Activated naive CD8-positive, alpha-beta T cell treated with anti-CD3 and anti-CD28 coated beads, Interleukin-2, amount 50 U/mL, for 24 hours (primary cell): ENCODE data around the gene BCO1.

Source experiments
- ATAC-seq: fragments of 150-1000 bp; cut with Tn5 transposase; one replicate; pipeline ENCODE4 v1.10.0; 2021
- DNase-seq: peaks from one replicate; pipeline ENCODE4 v3.0.0; 2021
- H3K27ac Mint-ChIP-seq: one replicate; pipeline ENCODE4 v1.8.0; 2021; ENCODE audit warnings: mild to moderate bottlenecking, mixed read lengths
- H3K27me3 Mint-ChIP-seq: one replicate; pipeline ENCODE4 v1.8.0; 2021; ENCODE audit warnings: mixed read lengths
- H3K36me3 Mint-ChIP-seq: one replicate; pipeline ENCODE4 v1.8.0; 2021; ENCODE audit warnings: low read depth, mixed read lengths
- H3K4me1 Mint-ChIP-seq: one replicate; pipeline ENCODE4 v1.8.0; 2021; ENCODE audit warnings: mixed read lengths
- H3K4me3 Mint-ChIP-seq: one replicate; pipeline ENCODE4 v1.8.0; 2021; ENCODE audit warnings: mild to moderate bottlenecking, moderate library complexity, mixed read lengths
- H3K9me3 Mint-ChIP-seq: one replicate; pipeline ENCODE4 v1.8.0; 2021; ENCODE audit warnings: mixed read lengths

Gene BCO1

GRCh38 chr16:81253141-81253540 lies 14.7 kb downstream of the BCO1 start:
- Mint-ChIP-seq H3K4me1 (no peaks in the 10 kb centered on the region), H3K9me3 (no peaks in the 10 kb centered on the region), H3K4me3 (no peak overlapping the region), H3K36me3 (no peaks in the 10 kb centered on the region), H3K27ac (no peak overlapping the region), H3K27me3 (no peaks in the 10 kb centered on the region)
- no peak for ATAC-seq
- DNase-seq, result no peak

GRCh38 chr16:81254922-81255526 lies 16.5 kb downstream of the BCO1 start:
- no peaks in the 10 kb centered on the region for H3K4me1 Mint-ChIP-seq
- no peaks in the 10 kb centered on the region for H3K36me3 Mint-ChIP-seq
- no peaks in the 10 kb centered on the region for H3K27me3 Mint-ChIP-seq
- DNase-seq (no peak), ATAC-seq (no peak)
- H3K9me3 Mint-ChIP-seq, result no peaks in the 10 kb centered on the region
- H3K27ac Mint-ChIP-seq, result no peak overlapping the region
- H3K4me3 Mint-ChIP-seq, result no peak overlapping the region

- no peak overlapping the region for H3K27ac Mint-ChIP-seq
- no peaks in the 10 kb centered on the region for H3K4me1 Mint-ChIP-seq
- H3K4me3 Mint-ChIP-seq, result no peak overlapping the region
- no peaks in the 10 kb centered on the region for H3K36me3 Mint-ChIP-seq
- DNase-seq, result no peak
- H3K9me3 Mint-ChIP-seq, result no peaks in the 10 kb centered on the region
- no peak for ATAC-seq
- no peaks in the 10 kb centered on the region for H3K27me3 Mint-ChIP-seq
Observed at GRCh38 chr16:81259916-81260315, 21.4 kb downstream of the BCO1 start.

- H3K36me3 Mint-ChIP-seq, result no peaks in the 10 kb centered on the region
- no peaks in the 10 kb centered on the region for H3K9me3 Mint-ChIP-seq
- H3K27ac Mint-ChIP-seq, result no peak overlapping the region
- no peaks in the 10 kb centered on the region for H3K4me1 Mint-ChIP-seq
- ATAC-seq (no peak), DNase-seq (peak; percentile 32)
- H3K27me3 Mint-ChIP-seq, result no peaks in the 10 kb centered on the region
- H3K4me3 Mint-ChIP-seq, result no peak overlapping the region
Observed at GRCh38 chr16:81261049-81261648, 22.7 kb downstream of the BCO1 start.

- Mint-ChIP-seq H3K36me3 (no peaks in the 10 kb centered on the region), H3K4me3 (no peak overlapping the region), H3K27me3 (no peaks in the 10 kb centered on the region), H3K4me1 (no peaks in the 10 kb centered on the region), H3K9me3 (no peaks in the 10 kb centered on the region), H3K27ac (no peak overlapping the region)
- ATAC-seq (no peak), DNase-seq (no peak)
Observed at GRCh38 chr16:81263470-81264220, 25.2 kb downstream of the BCO1 start.

GRCh38 chr16:81264386-81264785 lies 25.9 kb downstream of the BCO1 start:
- no peaks in the 10 kb centered on the region for H3K36me3 Mint-ChIP-seq
- no peak overlapping the region for H3K4me3 Mint-ChIP-seq
- DNase-seq, result no peak
- no peak for ATAC-seq
- no peaks in the 10 kb centered on the region for H3K9me3 Mint-ChIP-seq
- no peak overlapping the region for H3K27ac Mint-ChIP-seq
- no peaks in the 10 kb centered on the region for H3K27me3 Mint-ChIP-seq
- H3K4me1 Mint-ChIP-seq, result no peaks in the 10 kb centered on the region

- Mint-ChIP-seq H3K4me3 (no peak overlapping the region), H3K27me3 (no peaks in the 10 kb centered on the region), H3K9me3 (no peaks in the 10 kb centered on the region), H3K4me1 (no peaks in the 10 kb centered on the region), H3K36me3 (no peaks in the 10 kb centered on the region), H3K27ac (no peak overlapping the region)
- DNase-seq (no peak), ATAC-seq (no peak)
Observed at GRCh38 chr16:81265052-81265451, 26.6 kb downstream of the BCO1 start.

- no peak overlapping the region for H3K4me3 Mint-ChIP-seq
- no peak for DNase-seq
- H3K27me3 Mint-ChIP-seq, result no peaks in the 10 kb centered on the region
- no peaks in the 10 kb centered on the region for H3K36me3 Mint-ChIP-seq
- H3K27ac Mint-ChIP-seq, result no peak overlapping the region
- H3K4me1 Mint-ChIP-seq, result no peaks in the 10 kb centered on the region
- H3K9me3 Mint-ChIP-seq, result no peaks in the 10 kb centered on the region
- no peak for ATAC-seq
Observed at GRCh38 chr16:81265658-81266451, 27.4 kb downstream of the BCO1 start.

GRCh38 chr16:81266680-81267095 lies 28.2 kb downstream of the BCO1 start:
- DNase-seq, result peak; percentile 6
- peak; percentile 76 for ATAC-seq
- no peaks in the 10 kb centered on the region for H3K36me3 Mint-ChIP-seq
- H3K4me1 Mint-ChIP-seq, result no peaks in the 10 kb centered on the region
- no peaks in the 10 kb centered on the region for H3K27me3 Mint-ChIP-seq
- H3K27ac Mint-ChIP-seq, result no peak overlapping the region
- no peaks in the 10 kb centered on the region for H3K9me3 Mint-ChIP-seq
- H3K4me3 Mint-ChIP-seq, result no peak overlapping the region

- DNase-seq (no peak), ATAC-seq (no peak)
- Mint-ChIP-seq H3K27ac (no peak overlapping the region), H3K36me3 (no peaks in the 10 kb centered on the region), H3K4me1 (no peaks in the 10 kb centered on the region), H3K27me3 (no peaks in the 10 kb centered on the region), H3K4me3 (no peak overlapping the region), H3K9me3 (no peaks in the 10 kb centered on the region)
Observed at GRCh38 chr16:81268509-81268908, 30.0 kb downstream of the BCO1 start.

- Mint-ChIP-seq H3K36me3 (no peaks in the 10 kb centered on the region), H3K4me3 (no peak overlapping the region), H3K9me3 (no peaks in the 10 kb centered on the region), H3K27ac (no peak overlapping the region), H3K4me1 (no peaks in the 10 kb centered on the region), H3K27me3 (no peaks in the 10 kb centered on the region)
- no peak for ATAC-seq
- no peak for DNase-seq
Observed at GRCh38 chr16:81273223-81273950, 34.9 kb downstream of the BCO1 start.

GRCh38 chr16:81275064-81275532 lies 36.6 kb downstream of the BCO1 start:
- no peak for ATAC-seq
- no peak overlapping the region for H3K27ac Mint-ChIP-seq
- H3K4me1 Mint-ChIP-seq, result no peaks in the 10 kb centered on the region

GRCh38 chr16:81275795-81276194 lies 37.3 kb downstream of the BCO1 start:
- no peaks in the 10 kb centered on the region for H3K9me3 Mint-ChIP-seq
- H3K4me3 Mint-ChIP-seq, result no peak overlapping the region
- H3K27me3 Mint-ChIP-seq, result no peaks in the 10 kb centered on the region
- H3K27ac Mint-ChIP-seq, result no peak overlapping the region
- H3K36me3 Mint-ChIP-seq, result no peaks in the 10 kb centered on the region
- DNase-seq (no peak), ATAC-seq (no peak)
- no peaks in the 10 kb centered on the region for H3K4me1 Mint-ChIP-seq

More at GRCh38 chr16:81275064-81275532, 36.6 kb downstream of the BCO1 start:
- Mint-ChIP-seq H3K9me3 (no peaks in the 10 kb centered on the region), H3K4me3 (no peak overlapping the region), H3K36me3 (no peaks in the 10 kb centered on the region), H3K27me3 (no peaks in the 10 kb centered on the region)
- no peak for DNase-seq

GRCh38 chr16:81276323-81276722 lies 37.8 kb downstream of the BCO1 start:
- H3K9me3 Mint-ChIP-seq, result no peaks in the 10 kb centered on the region
- no peak overlapping the region for H3K27ac Mint-ChIP-seq
- H3K27me3 Mint-ChIP-seq, result no peaks in the 10 kb centered on the region
- H3K36me3 Mint-ChIP-seq, result no peaks in the 10 kb centered on the region
- no peak overlapping the region for H3K4me3 Mint-ChIP-seq
- no peaks in the 10 kb centered on the region for H3K4me1 Mint-ChIP-seq
- DNase-seq (no peak), ATAC-seq (no peak)
